Upper lobe of left lung (tissue), 6 donors: ENCODE measurements around the gene ADGRF5. TPM values are rescaled to one million over a fixed set of nuclear protein-coding genes. Genes with fewer than 3 reads are reported as not detected.

Experiments used
- ATAC-seq, 2 donors: fragments of 200-7000 bp; cut with Tn5 transposase; one replicate each; pipeline ENCODE4 v1.9.1; 2022; ENCODE audit warnings: mild to moderate bottlenecking in 2 of 2, moderate library complexity in 2 of 2; ENCODE audit not compliant: low FRiP score in 2 of 2
- DNase-seq, 2 donors: peaks; one replicate each; pipeline ENCODE4 v3.0.0-alpha.2; 2019 to 2020
- H3K27ac ChIP-seq, 4 donors: fragments of 200-600 bp; sonication (generic); one replicate each; pipeline ENCODE4 v1.5.1; 2016 to 2019
- H3K27me3 ChIP-seq, 4 donors: fragments of 200-600 bp; sonication (generic); one replicate each; pipeline ENCODE4 v1.5.1; 2017 to 2019
- H3K36me3 ChIP-seq, 4 donors: fragments of 200-600 bp; sonication (generic); one replicate each; pipeline ENCODE4 v1.5.1; 2016 to 2019
- H3K4me1 ChIP-seq, 4 donors: fragments of 200-600 bp; sonication (generic); one replicate each; pipeline ENCODE4 v1.5.1; 2018 to 2019
- H3K4me3 ChIP-seq, 4 donors: fragments of 200-600 bp; sonication (generic); one replicate each; pipeline ENCODE4 v1.5.1; 2017 to 2019; ENCODE audit warnings: mild to moderate bottlenecking in 2 of 4, moderate library complexity in 1 of 4
- H3K9me3 ChIP-seq, 4 donors: fragments of 200-600 bp; sonication (generic); one replicate each; pipeline ENCODE4 v1.5.1; 2018 to 2019
- EP300 ChIP-seq, 4 donors: sonication (generic); formaldehyde crosslinking; IDR thresholded peaks; one replicate each; pipeline ENCODE4 v1.5.1; 2017; ENCODE audit warnings: antibody characterized with exemption in 4 of 4, control low read depth in 2 of 4
- POLR2A ChIP-seq, 4 donors: fragments of 450-650 bp; IDR thresholded peaks; one replicate each; pipeline ENCODE4 v1.5.1; 2016 to 2017; ENCODE audit warnings: antibody characterized with exemption in 4 of 4, mild to moderate bottlenecking in 2 of 4
- POLR2AphosphoS5 ChIP-seq, 2 donors: sonication (generic); formaldehyde crosslinking; IDR thresholded peaks; one replicate each; pipeline ENCODE4 v1.5.1; 2017; ENCODE audit warnings: antibody characterized with exemption in 2 of 2
- WGBS, 2 donors: methylation state at CpG; one replicate each; pipeline ENCODE4 v1.1.5; 2017 to 2018; 5-methylcytosine and 5-hydroxymethylcytosine counted together
- total RNA-seq, 6 donors: library from RNA; depleted of rRNA in 4 of 6; stranded (reverse); fragments of >200 nt in 4 of 6; gene quantifications; one replicate each; pipeline versions ENCODE4 v1.1.0 to v1.2.1, GENCODE V29; 2016 to 2021
- TF ChIP-seq, protein P1 (sequence below), 6 experiments: fragments of 450-650 bp in 4 of 6; fragments of 200-600 bp in 2 of 6; sonication (generic) in 2 of 6; IDR thresholded peaks; one replicate each; pipeline ENCODE4 v1.5.1; 2016 to 2019; ENCODE audit warnings: antibody characterized with exemption in 6 of 6
- donor health status: DM: no; HTN: no; CAD: no; lungs with moderate emphysema.
- donor health status: DM: no; HTN: yes; CAD: no; lungs with severe emphysema.

Gene ADGRF5
- total RNA-seq, 6 donors from 2014 or later: 107 to 352 (median 215) TPM

DNA sequence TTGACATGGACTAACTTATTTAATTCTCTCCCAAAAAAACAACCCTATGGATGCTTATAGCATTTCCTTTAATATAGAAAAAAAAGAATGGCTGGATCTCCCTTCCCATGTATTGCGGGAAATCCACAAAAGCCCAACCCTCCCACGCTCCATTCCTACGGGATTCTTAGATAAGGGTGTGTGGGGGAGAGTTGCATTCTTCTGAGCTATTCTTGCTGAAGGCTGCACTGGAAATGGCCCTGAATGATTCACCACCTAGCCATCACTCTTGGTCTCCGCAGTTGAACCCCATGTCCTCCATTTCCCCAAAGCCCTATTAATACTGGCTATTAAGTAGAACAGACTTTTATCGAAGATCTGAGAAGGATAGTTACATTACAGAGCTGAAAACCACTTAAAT is 41.9 kb upstream of the ADGRF5 start:
- TF ChIP-seq EP300 (IDR thresholded peaks at IDR 0.05) (no peak), POLR2AphosphoS5 (IDR thresholded peaks at IDR 0.05) (no peak), POLR2A (IDR thresholded peaks at IDR 0.05) (no peak)
- TF ChIP-seq, protein P1, sequence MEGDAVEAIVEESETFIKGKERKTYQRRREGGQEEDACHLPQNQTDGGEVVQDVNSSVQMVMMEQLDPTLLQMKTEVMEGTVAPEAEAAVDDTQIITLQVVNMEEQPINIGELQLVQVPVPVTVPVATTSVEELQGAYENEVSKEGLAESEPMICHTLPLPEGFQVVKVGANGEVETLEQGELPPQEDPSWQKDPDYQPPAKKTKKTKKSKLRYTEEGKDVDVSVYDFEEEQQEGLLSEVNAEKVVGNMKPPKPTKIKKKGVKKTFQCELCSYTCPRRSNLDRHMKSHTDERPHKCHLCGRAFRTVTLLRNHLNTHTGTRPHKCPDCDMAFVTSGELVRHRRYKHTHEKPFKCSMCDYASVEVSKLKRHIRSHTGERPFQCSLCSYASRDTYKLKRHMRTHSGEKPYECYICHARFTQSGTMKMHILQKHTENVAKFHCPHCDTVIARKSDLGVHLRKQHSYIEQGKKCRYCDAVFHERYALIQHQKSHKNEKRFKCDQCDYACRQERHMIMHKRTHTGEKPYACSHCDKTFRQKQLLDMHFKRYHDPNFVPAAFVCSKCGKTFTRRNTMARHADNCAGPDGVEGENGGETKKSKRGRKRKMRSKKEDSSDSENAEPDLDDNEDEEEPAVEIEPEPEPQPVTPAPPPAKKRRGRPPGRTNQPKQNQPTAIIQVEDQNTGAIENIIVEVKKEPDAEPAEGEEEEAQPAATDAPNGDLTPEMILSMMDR (IDR thresholded peaks at IDR 0.05): no peak
- Histone ChIP-seq H3K27ac (no peak overlapping the region), H3K27me3 (no peaks in the 10 kb centered on the region), H3K9me3 (no peaks in the 10 kb centered on the region), H3K4me3 (no peak overlapping the region), H3K4me1 (peaks cover 0 to 8% (median 2%) of the 10 kb centered on the region in 4 donors), H3K36me3 (no peaks in the 10 kb centered on the region)
- 81 to 95% methylated on average over 5 of the region's 5 CpGs for WGBS, 2 donors
- DNase-seq: no peak
- peak in 1 of 2 donors; percentile 87 for ATAC-seq

DNA sequence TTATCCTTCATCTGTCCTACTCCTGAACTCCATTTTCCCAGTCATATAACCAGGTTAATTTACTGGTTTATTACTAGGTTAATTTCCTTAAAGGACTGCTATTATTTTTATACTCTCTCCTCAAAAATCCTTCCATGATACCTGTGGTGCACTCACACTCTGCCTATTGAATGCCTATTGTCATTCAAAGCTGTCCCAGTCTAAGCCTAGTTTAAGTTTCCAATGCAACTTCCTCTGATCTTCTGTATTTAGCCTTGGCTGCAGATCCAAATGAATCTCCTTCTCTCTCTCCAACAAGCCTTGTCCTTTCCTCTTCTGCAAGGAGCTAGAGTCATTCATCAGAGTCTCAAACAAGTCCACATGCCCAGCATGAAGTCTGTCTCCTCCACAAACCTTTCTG is 41.3 kb upstream of the ADGRF5 start:
- H3K9me3 ChIP-seq: no peaks in the 10 kb centered on the region
- ATAC-seq (no peak), DNase-seq (no peak)
- H3K4me3 ChIP-seq: no peak overlapping the region
- H3K36me3 ChIP-seq: no peaks in the 10 kb centered on the region
- TF ChIP-seq EP300 (IDR thresholded peaks at IDR 0.05) (no peak), POLR2A (IDR thresholded peaks at IDR 0.05) (no peak), POLR2AphosphoS5 (IDR thresholded peaks at IDR 0.05) (no peak)
- TF ChIP-seq, protein P1 (IDR thresholded peaks at IDR 0.05): no peak
- no peaks in the 10 kb centered on the region for H3K27me3 ChIP-seq
- H3K4me1 ChIP-seq: peaks cover 0 to 8% (median 2%) of the 10 kb centered on the region in 4 donors
- no peak overlapping the region for H3K27ac ChIP-seq

DNA sequence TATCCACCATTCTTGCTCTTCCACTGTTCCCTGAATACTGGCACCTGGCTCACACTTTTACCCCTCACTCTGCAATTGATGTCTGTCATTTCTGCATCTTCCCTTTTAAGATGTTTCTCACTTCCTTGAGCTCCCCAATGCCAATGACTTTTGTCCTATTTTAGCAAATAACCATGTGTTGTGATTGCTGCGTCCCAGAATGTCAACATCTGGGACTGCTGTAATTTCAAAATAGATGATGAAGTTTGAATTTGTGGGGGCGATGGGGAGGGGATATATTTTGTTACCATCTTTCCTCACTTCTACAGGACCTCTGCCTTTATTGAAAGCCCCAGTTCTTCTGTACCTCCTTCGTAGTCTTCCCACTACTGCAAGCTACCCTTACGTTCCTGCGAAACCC is 40.0 kb upstream of the ADGRF5 start:
- ATAC-seq (no peak), DNase-seq (no peak)
- no peaks in the 10 kb centered on the region for H3K36me3 ChIP-seq
- peaks cover 0 to 8% (median 2%) of the 10 kb centered on the region in 4 donors for H3K4me1 ChIP-seq
- no peak overlapping the region for H3K27ac ChIP-seq
- H3K27me3 ChIP-seq: no peaks in the 10 kb centered on the region
- no peaks in the 10 kb centered on the region for H3K9me3 ChIP-seq
- TF ChIP-seq POLR2AphosphoS5 (IDR thresholded peaks at IDR 0.05): no peak
- TF ChIP-seq POLR2A (IDR thresholded peaks at IDR 0.05): no peak
- no peak for TF ChIP-seq EP300 (IDR thresholded peaks at IDR 0.05)
- TF ChIP-seq, protein P1 (IDR thresholded peaks at IDR 0.05): no peak
- WGBS, 2 donors: 86 to 87% methylated on average over 5 of the region's 5 CpGs
- no peak overlapping the region for H3K4me3 ChIP-seq

DNA sequence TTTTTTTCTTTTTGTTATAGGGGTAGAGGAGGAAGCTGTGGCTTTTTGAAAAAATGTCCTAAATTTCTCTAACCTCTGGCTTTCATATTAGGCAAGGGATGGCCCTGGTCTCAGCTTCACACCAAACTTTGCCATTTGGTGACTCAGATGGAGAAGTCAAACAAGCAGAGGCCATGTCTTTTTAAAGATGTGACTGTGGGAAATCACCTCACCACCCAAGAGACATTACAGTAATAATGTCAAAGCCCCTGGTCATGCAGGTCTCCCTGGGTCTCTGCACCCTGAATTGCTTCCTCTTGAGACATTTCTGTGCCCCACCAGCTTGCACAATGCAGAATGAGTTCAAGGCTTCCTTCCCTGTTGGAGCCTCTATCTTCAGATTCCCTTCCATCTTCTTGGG is 39.5 kb upstream of the ADGRF5 start:
- Histone ChIP-seq H3K4me3 (no peak overlapping the region), H3K9me3 (no peaks in the 10 kb centered on the region), H3K4me1 (peaks cover 0 to 8% (median 2%) of the 10 kb centered on the region in 4 donors), H3K27me3 (no peaks in the 10 kb centered on the region), H3K27ac (no peak overlapping the region), H3K36me3 (no peaks in the 10 kb centered on the region)
- TF ChIP-seq POLR2AphosphoS5 (IDR thresholded peaks at IDR 0.05): no peak
- TF ChIP-seq EP300 (IDR thresholded peaks at IDR 0.05): no peak
- TF ChIP-seq, protein P1 (IDR thresholded peaks at IDR 0.05): no peak
- no peak for TF ChIP-seq POLR2A (IDR thresholded peaks at IDR 0.05)
- ATAC-seq (no peak), DNase-seq (no peak)

DNA sequence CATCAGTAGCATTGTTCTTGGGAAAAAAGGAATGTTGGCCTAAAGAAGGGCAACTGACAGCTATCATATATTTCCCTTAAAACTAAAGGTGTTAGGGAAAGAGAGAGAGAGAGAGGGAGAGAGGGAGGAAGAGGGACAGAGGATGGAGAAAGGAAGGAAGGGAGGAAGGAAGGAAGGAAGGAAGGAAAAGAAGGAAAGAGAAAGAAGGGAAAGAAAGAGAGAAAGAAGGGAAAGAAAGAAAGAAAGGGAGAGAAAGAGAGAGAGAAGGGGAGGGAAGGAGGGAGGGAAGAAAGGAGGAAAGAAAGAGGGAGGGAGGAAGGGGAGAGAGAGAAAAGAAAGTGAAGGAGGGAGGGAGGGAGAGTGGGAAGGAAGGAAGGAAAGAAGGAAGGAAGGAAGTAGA is 37.7 kb upstream of the ADGRF5 start:
- H3K36me3 ChIP-seq: no peaks in the 10 kb centered on the region
- ATAC-seq (no peak), DNase-seq (no peak)
- no peak overlapping the region for H3K27ac ChIP-seq
- H3K27me3 ChIP-seq: no peaks in the 10 kb centered on the region
- no peaks in the 10 kb centered on the region for H3K9me3 ChIP-seq
- peaks cover 7 to 13% (median 8%) of the 10 kb centered on the region in 4 donors for H3K4me1 ChIP-seq
- no peak overlapping the region for H3K4me3 ChIP-seq
- no peak for TF ChIP-seq POLR2AphosphoS5 (IDR thresholded peaks at IDR 0.05)
- TF ChIP-seq, protein P1 (IDR thresholded peaks at IDR 0.05): no peak
